ENCODE measurements around the gene CORO2A.

DNA sequence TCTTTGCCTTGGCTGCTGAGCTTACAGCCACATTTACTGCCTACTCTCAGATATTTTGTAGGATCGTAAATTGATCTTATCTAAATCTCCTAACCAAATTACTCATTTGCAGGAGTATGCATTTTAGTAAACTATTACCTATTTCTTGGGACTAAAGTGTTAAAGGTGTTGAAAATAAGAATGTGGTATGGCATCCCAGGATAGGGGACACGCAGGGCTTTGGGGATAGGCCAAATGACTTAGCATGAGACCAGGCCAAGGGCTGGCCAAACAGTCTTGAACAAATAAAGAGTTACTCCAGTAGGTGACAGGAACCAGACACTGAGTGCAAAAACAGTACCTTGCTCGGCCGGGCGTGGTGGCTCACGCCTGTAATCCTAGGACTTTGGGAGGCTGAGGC lies 37.9 kb upstream of the CORO2A start:
- TF ChIP-seq, protein P1, sequence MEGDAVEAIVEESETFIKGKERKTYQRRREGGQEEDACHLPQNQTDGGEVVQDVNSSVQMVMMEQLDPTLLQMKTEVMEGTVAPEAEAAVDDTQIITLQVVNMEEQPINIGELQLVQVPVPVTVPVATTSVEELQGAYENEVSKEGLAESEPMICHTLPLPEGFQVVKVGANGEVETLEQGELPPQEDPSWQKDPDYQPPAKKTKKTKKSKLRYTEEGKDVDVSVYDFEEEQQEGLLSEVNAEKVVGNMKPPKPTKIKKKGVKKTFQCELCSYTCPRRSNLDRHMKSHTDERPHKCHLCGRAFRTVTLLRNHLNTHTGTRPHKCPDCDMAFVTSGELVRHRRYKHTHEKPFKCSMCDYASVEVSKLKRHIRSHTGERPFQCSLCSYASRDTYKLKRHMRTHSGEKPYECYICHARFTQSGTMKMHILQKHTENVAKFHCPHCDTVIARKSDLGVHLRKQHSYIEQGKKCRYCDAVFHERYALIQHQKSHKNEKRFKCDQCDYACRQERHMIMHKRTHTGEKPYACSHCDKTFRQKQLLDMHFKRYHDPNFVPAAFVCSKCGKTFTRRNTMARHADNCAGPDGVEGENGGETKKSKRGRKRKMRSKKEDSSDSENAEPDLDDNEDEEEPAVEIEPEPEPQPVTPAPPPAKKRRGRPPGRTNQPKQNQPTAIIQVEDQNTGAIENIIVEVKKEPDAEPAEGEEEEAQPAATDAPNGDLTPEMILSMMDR (IDR thresholded peaks at IDR 0.05 in 8 of 11, conservative IDR thresholded peaks at IDR 0.05 in 3 of 11): no peak
- no peak for TF ChIP-seq POLR2A (IDR thresholded peaks at IDR 0.05)
- no peak for TF ChIP-seq POLR2AphosphoS5 (IDR thresholded peaks at IDR 0.05)

Measured in spleen (tissue), 7 donors.